HG03571 (cell line): ENCODE results near the gene IL1F10.
"Not testable (repeated sequence)": the region's sequence is repeated elsewhere in the genome, so short reads cannot be mapped to it uniquely, and the experiment has no call there.

ENCODE experiments used
- ATAC-seq: cut with Tn5 transposase; IDR thresholded peaks from one replicate; pipeline ENCODE4 v1.9.1; 2021; ENCODE audit not compliant: unreplicated experiment

Gene IL1F10

GRCh38 chr2:113080134-113080533, 12.4 kb downstream of the IL1F10 start:
- no peak for ATAC-seq

- ATAC-seq = no peak
Measured at GRCh38 chr2:113081488-113082210, 13.9 kb downstream of the IL1F10 start.

- no peak for ATAC-seq
Measured at GRCh38 chr2:113083296-113083695, 15.5 kb downstream of the IL1F10 start.

- ATAC-seq = no peak
Measured at GRCh38 chr2:113084249-113085000, 16.7 kb downstream of the IL1F10 start.

GRCh38 chr2:113085542-113085941, 17.8 kb downstream of the IL1F10 start:
- ATAC-seq = no peak

- ATAC-seq = no peak
Measured at GRCh38 chr2:113088213-113088992, 20.6 kb downstream of the IL1F10 start.

GRCh38 chr2:113089916-113090315, 22.1 kb downstream of the IL1F10 start:
- no peak for ATAC-seq

GRCh38 chr2:113091231-113091896, 23.6 kb downstream of the IL1F10 start:
- no peak for ATAC-seq

GRCh38 chr2:113092864-113093612, 25.3 kb downstream of the IL1F10 start:
- no peak for ATAC-seq

- no peak for ATAC-seq
Measured at GRCh38 chr2:113093613-113093977, 25.8 kb downstream of the IL1F10 start.

- not testable (repeated sequence) for ATAC-seq
Measured at GRCh38 chr2:113096306-113096705, 28.5 kb downstream of the IL1F10 start.

- ATAC-seq = not testable (repeated sequence)
Measured at GRCh38 chr2:113096842-113097618, 29.3 kb downstream of the IL1F10 start.

GRCh38 chr2:113098041-113098440, 30.3 kb downstream of the IL1F10 start:
- no peak for ATAC-seq

GRCh38 chr2:113098532-113098931, 30.8 kb downstream of the IL1F10 start:
- no peak for ATAC-seq

GRCh38 chr2:113102133-113102532, 34.4 kb downstream of the IL1F10 start:
- ATAC-seq = no peak

GRCh38 chr2:113103277-113103676, 35.5 kb downstream of the IL1F10 start:
- ATAC-seq = no peak

- ATAC-seq = no peak
Measured at GRCh38 chr2:113104054-113104611, 36.4 kb downstream of the IL1F10 start.

- no peak for ATAC-seq
Measured at GRCh38 chr2:113105047-113105785, 37.4 kb downstream of the IL1F10 start.

GRCh38 chr2:113111121-113111520, 43.4 kb downstream of the IL1F10 start:
- no peak for ATAC-seq
